A673 (cell line): ENCODE results near the gene BMPR1A. TPM values are rescaled to one million over a fixed set of nuclear protein-coding genes. Genes with fewer than 3 reads are reported as not detected.

ENCODE experiments used
- BruUV-seq: library from RNA; stranded (reverse); fragments of 400-500 nt; replicated peaks from 2 replicates; lab custom pipeline; 2021; lab: Mats Ljungman, UMichigan
- CTCF ChIA-PET: fragments of 300-600 bp; sonication (Branson Sonifier 250); formaldehyde crosslinking; loops from one replicate; lab custom pipeline; 2022; ENCODE audit warnings: antibody characterized with exemption; lab: Charles Lee
- POLR2A ChIA-PET: fragments of 300-600 bp; sonication (Branson Sonifier 250); formaldehyde crosslinking; loops from one replicate; lab custom pipeline; 2022; ENCODE audit warnings: antibody characterized with exemption; ENCODE audit not compliant: low non-redundant PET; lab: Charles Lee
- DNase-seq: peaks from one replicate; pipeline ENCODE4 v3.0.0-alpha.2; 2015; ENCODE audit warnings: low spot score
- H3K27ac ChIP-seq: fragments of 200-600 bp; sonication (generic); 2 replicates; pipeline ENCODE4 v1.5.1; 2016; ENCODE audit warnings: mixed run types, low read depth, mild to moderate bottlenecking, mixed read lengths, antibody characterized with exemption, low read length; ENCODE audit not compliant: poor library complexity, severe bottlenecking
- H3K27me3 ChIP-seq: fragments of 200-600 bp; sonication (generic); replicated peaks from 2 replicates; pipeline ENCODE4 v1.6.1; 2017; ENCODE audit warnings: mixed run types, low read depth, mild to moderate bottlenecking, mixed read lengths, antibody characterized with exemption, low read length; ENCODE audit not compliant: insufficient read depth, poor library complexity
- H3K36me3 ChIP-seq: fragments of 200-600 bp; sonication (generic); 2 replicates; pipeline ENCODE4 v1.6.1; 2016; ENCODE audit warnings: mixed run types, mild to moderate bottlenecking, mixed read lengths, antibody characterized with exemption, low read length; ENCODE audit not compliant: insufficient read depth, poor library complexity, severe bottlenecking
- H3K4me1 ChIP-seq: fragments of 200-600 bp; sonication (generic); 2 replicates; pipeline ENCODE4 v1.6.1; 2017; ENCODE audit warnings: mixed run types, mild to moderate bottlenecking, mixed read lengths, antibody characterized with exemption, low read length; ENCODE audit not compliant: insufficient read depth, poor library complexity, severe bottlenecking
- H3K4me3 ChIP-seq: fragments of 200-600 bp; sonication (generic); 2 replicates; pipeline ENCODE4 v1.5.1; 2016; ENCODE audit warnings: low read depth, mixed run types, mild to moderate bottlenecking, mixed read lengths, low read length; ENCODE audit not compliant: poor library complexity, severe bottlenecking
- H3K9me3 ChIP-seq: fragments of 200-600 bp; sonication (generic); 2 replicates; pipeline ENCODE4 v1.6.1; 2016; ENCODE audit warnings: mixed run types, low read depth, mild to moderate bottlenecking, mixed read lengths, antibody characterized with exemption, low read length; ENCODE audit not compliant: poor library complexity, severe bottlenecking
- CTCF ChIP-seq: fragments of 300-800, 200-600 bp; sonication (generic); conservative IDR thresholded peaks from 2 replicates; pipeline ENCODE4 v1.5.1; 2017; ENCODE audit warnings: low read depth, mild to moderate bottlenecking, antibody characterized with exemption, low read length, moderate library complexity, mixed read lengths
- EZH2 ChIP-seq: fragments of 200-600 bp; sonication (generic); IDR thresholded peaks from 2 replicates; pipeline ENCODE4 v1.6.1; 2017; ENCODE audit warnings: borderline replicate concordance, low read depth, mild to moderate bottlenecking, mixed read lengths, antibody characterized with exemption, low read length; ENCODE audit not compliant: poor library complexity, severe bottlenecking
- intact Hi-C: fragments of 100-400 bp; cut with micrococcal nuclease; formaldehyde crosslinking; loops from one replicate; pipeline ENCODE4 v1.10.0; 2022; ENCODE audit not compliant: unreplicated experiment
- total RNA-seq: library from RNA; stranded (reverse); gene quantifications from 2 replicates; pipeline ENCODE4 v1.2.3, GENCODE V29; 2021

BMPR1A gene
- total RNA-seq, 1 experiment from 2014 or later, result 136 TPM

- no TSS peak for BruUV-seq
- Histone ChIP-seq H3K4me1 (peaks cover 2% of the 10 kb centered on the region), H3K36me3 (no peaks in the 10 kb centered on the region), H3K27me3 (no peaks in the 10 kb centered on the region), H3K27ac (no peak overlapping the region), H3K9me3 (no peaks in the 10 kb centered on the region), H3K4me3 (no peak overlapping the region)
- intact Hi-C loops, result no loop called here
- DNase-seq, result no peak
- POLR2A ChIA-PET, result interaction anchor here (0.5 kb wide), 1 partner anchor 29 kb away, joined by 9 read pairs; no protein-coding TSS in a partner anchor
- CTCF ChIA-PET, result no interaction called here
- no peak for TF ChIP-seq CTCF
- no peak for TF ChIP-seq EZH2
These were observed 37.9 kb upstream of the BMPR1A start for GRCh38 chr10:86718556-86718955.

- CTCF ChIA-PET, result no interaction called here
- intact Hi-C loops, result no loop called here
- POLR2A ChIA-PET, result no interaction called here
These were observed 35.2 kb upstream of the BMPR1A start for GRCh38 chr10:86721232-86721631.

GRCh38 chr10:86723009-86723408 lies 33.4 kb upstream of the BMPR1A start:
- no TSS peak for BruUV-seq
- CTCF ChIA-PET, result no interaction called here
- intact Hi-C loops, result no loop called here

More at GRCh38 chr10:86721232-86721631, 35.2 kb upstream of the BMPR1A start:
- Histone ChIP-seq H3K27me3 (no peaks in the 10 kb centered on the region), H3K4me3 (no peak overlapping the region), H3K9me3 (no peaks in the 10 kb centered on the region), H3K27ac (no peak overlapping the region), H3K4me1 (no peaks in the 10 kb centered on the region), H3K36me3 (no peaks in the 10 kb centered on the region)
- TF ChIP-seq EZH2 (no peak), CTCF (no peak)
- BruUV-seq, result no TSS peak
- DNase-seq, result no peak

More at GRCh38 chr10:86723009-86723408, 33.4 kb upstream of the BMPR1A start:
- TF ChIP-seq EZH2, result no peak
- TF ChIP-seq CTCF, result no peak
- H3K4me3 ChIP-seq, result no peak overlapping the region
- no peaks in the 10 kb centered on the region for H3K9me3 ChIP-seq
- H3K36me3 ChIP-seq, result no peaks in the 10 kb centered on the region
- no peak for DNase-seq
- H3K27me3 ChIP-seq, result no peaks in the 10 kb centered on the region
- POLR2A ChIA-PET, result interaction anchor here (0.6 kb wide), 1 partner anchor 15 kb away, joined by 3 read pairs; no protein-coding TSS in a partner anchor
- no peaks in the 10 kb centered on the region for H3K4me1 ChIP-seq
- no peak overlapping the region for H3K27ac ChIP-seq
